Esophagus squamous epithelium (tissue), 4 donors: ENCODE measurements around the gene BARX1.

ENCODE experiments used
- POLR2A ChIP-seq, 4 donors: fragments of 450-650 bp; IDR thresholded peaks; one replicate each; pipeline ENCODE4 v1.6.1; 2017; ENCODE audit warnings: antibody characterized with exemption in 4 of 4, mild to moderate bottlenecking in 4 of 4, moderate library complexity in 3 of 4
- TF ChIP-seq, protein P1 (sequence below), 6 experiments: fragments of 450-650 bp in 4 of 6; fragments of 200-600 bp in 2 of 6; sonication (generic) in 2 of 6; IDR thresholded peaks; one replicate each; pipeline ENCODE4 v1.5.1; 2016 to 2019; ENCODE audit warnings: antibody characterized with exemption in 6 of 6, mild to moderate bottlenecking in 4 of 6, moderate library complexity in 4 of 6

- no peak for TF ChIP-seq POLR2A (IDR thresholded peaks at IDR 0.05)
- TF ChIP-seq, protein P1, sequence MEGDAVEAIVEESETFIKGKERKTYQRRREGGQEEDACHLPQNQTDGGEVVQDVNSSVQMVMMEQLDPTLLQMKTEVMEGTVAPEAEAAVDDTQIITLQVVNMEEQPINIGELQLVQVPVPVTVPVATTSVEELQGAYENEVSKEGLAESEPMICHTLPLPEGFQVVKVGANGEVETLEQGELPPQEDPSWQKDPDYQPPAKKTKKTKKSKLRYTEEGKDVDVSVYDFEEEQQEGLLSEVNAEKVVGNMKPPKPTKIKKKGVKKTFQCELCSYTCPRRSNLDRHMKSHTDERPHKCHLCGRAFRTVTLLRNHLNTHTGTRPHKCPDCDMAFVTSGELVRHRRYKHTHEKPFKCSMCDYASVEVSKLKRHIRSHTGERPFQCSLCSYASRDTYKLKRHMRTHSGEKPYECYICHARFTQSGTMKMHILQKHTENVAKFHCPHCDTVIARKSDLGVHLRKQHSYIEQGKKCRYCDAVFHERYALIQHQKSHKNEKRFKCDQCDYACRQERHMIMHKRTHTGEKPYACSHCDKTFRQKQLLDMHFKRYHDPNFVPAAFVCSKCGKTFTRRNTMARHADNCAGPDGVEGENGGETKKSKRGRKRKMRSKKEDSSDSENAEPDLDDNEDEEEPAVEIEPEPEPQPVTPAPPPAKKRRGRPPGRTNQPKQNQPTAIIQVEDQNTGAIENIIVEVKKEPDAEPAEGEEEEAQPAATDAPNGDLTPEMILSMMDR (IDR thresholded peaks at IDR 0.05): no peak
Measured at GRCh38 chr9:93941493-93941892, 13.7 kb downstream of the BARX1 start.
